SK-N-MC (cell line): Measurements from ENCODE around the gene PIM3.

Experiments
- EZH2 ChIP-seq: fragments of 200-600 bp; sonication (generic); IDR thresholded peaks from one replicate; pipeline ENCODE4 v1.6.1; 2017; ENCODE audit warnings: antibody characterized with exemption
- FOXP2 ChIP-seq: optimal IDR thresholded peaks from 2 replicates; pipeline ENCODE3; 2011; ENCODE audit warnings: mild to moderate bottlenecking, moderate library complexity; ENCODE audit not compliant: insufficient read depth; ENCODE audit errors: extremely low read length, control extremely low read depth
- POLR2AphosphoS5 ChIP-seq: IDR thresholded peaks from 2 replicates; pipeline ENCODE4 v1.6.1; 2012; ENCODE audit warnings: mild to moderate bottlenecking, low read depth, low read length, borderline replicate concordance

DNA sequence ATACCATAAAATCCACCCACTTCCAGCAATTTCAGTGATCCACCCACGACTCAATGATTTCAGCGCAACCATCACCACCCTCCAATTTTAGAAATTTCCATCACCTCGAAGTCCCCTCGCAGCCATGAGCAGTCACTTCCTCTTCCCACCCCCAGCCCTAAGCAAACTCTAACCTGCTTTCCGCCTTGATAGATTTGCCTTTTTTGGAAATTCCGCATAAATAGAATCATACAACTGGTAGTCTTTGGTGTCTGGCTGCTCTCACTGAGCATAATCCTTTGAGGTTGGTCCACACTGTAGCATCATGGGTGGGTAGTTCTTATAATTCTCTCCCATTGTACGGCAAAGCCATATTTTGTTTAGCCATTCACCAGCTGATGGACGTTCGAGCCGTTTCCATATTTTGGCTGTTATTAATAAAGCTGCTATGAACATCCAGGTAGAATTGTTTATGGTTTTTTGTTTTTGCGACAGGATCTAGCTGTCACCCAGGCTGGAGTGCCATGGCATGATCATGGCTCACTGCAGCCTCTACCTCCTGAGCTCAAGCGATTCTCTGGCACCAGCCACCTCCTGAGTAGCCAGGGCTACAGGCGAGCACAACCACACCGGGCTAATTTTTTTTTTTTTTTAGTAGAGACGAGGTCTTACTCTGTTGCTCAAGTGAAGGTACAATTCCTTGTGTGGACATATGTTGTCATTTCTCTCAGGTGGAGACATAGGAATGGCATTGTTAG, 16.0 kb downstream of the PIM3 start:
- TF ChIP-seq POLR2AphosphoS5 (no peak), EZH2 (no peak), FOXP2 (no peak)
